Measurements from ENCODE around the gene PHLDA3.

The PHLDA3 gene

DNA sequence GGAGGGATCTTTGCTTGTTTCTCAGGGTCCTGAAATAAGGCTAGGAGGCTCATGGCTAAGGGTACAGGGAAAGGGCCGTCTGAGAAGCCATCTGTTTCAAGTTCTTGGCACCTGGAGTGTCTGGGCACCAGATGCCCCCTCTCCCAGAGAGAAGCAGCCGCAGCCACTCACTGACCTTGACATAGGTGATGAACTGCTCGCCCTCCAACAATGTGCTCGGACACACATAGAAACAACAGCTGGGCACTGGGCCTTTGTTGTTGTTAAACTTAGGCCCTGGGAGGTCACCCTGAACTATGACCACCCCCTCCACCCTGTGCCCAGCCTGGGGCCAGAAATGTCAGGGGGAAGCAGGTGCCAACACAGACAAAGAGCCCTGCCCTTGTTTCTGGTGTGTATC is 38.2 kb downstream of the PHLDA3 start:
- TF ChIP-seq, protein P1, sequence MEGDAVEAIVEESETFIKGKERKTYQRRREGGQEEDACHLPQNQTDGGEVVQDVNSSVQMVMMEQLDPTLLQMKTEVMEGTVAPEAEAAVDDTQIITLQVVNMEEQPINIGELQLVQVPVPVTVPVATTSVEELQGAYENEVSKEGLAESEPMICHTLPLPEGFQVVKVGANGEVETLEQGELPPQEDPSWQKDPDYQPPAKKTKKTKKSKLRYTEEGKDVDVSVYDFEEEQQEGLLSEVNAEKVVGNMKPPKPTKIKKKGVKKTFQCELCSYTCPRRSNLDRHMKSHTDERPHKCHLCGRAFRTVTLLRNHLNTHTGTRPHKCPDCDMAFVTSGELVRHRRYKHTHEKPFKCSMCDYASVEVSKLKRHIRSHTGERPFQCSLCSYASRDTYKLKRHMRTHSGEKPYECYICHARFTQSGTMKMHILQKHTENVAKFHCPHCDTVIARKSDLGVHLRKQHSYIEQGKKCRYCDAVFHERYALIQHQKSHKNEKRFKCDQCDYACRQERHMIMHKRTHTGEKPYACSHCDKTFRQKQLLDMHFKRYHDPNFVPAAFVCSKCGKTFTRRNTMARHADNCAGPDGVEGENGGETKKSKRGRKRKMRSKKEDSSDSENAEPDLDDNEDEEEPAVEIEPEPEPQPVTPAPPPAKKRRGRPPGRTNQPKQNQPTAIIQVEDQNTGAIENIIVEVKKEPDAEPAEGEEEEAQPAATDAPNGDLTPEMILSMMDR (conservative IDR thresholded peaks at IDR 0.05; ENCODE audit: low read depth, low read length) = no peak
- no peak for DNase-seq (ENCODE audit: low read depth)
- no peak overlapping the region for H3K4me3 ChIP-seq (ENCODE audit: low read length)

- no peak for DNase-seq (ENCODE audit: low read depth)
- no peak overlapping the region for H3K4me3 ChIP-seq (ENCODE audit: low read length)
- TF ChIP-seq, protein P1 (conservative IDR thresholded peaks at IDR 0.05; ENCODE audit: low read depth, low read length) = no peak
These were observed 39.1 kb downstream of the PHLDA3 start for GRCh38 chr1:201429736-201430501.

DNA sequence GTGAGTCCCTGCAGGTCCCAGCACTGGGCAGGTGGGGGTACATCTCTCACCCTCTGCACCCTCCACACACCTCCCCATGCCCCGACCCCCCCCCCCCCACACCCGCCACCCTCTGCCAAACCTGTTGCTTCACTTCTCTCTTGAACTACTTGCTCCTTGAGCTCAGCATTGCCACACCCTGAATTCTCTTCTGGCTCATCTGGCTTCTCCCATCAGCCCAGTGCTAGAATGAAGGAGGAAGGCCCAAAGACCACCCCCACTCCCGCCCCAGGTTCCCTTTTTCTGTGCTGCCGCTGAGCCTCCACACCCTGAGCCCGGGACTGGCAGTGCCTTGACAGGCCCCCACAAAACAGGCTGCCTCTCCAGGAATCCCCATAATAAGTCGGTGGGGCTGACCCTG is 41.0 kb downstream of the PHLDA3 start:
- H3K4me3 ChIP-seq (ENCODE audit: low read length) = no peak overlapping the region
- DNase-seq (ENCODE audit: low read depth) = no peak
- TF ChIP-seq, protein P1 (conservative IDR thresholded peaks at IDR 0.05; ENCODE audit: low read depth, low read length) = no peak

GRCh38 chr1:201426479-201427310 is 42.3 kb downstream of the PHLDA3 start:
- no peak overlapping the region for H3K4me3 ChIP-seq (ENCODE audit: low read length)
- no peak for DNase-seq (ENCODE audit: low read depth)
- TF ChIP-seq, protein P1 (conservative IDR thresholded peaks at IDR 0.05; ENCODE audit: low read depth, low read length) = no peak

DNA sequence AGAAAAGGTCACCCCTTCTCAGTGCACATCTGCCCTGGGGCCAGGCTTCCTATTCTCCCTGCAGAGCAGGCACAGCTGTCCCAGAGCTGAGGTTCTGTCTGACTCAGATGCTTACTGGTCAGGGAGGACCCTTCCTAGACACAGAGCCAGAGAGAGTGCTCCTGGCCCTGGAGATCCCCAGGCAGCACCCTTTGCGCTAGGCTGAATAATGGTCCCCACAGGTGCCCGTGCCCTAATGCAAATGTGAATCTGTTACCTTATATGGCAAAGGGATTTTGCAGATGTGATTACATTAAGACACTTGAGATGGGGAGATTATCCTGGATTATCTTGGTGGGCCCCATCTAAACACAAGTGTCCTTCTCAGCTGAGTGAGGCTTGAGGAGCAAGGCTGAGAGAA is 44.8 kb downstream of the PHLDA3 start:
- no peak for DNase-seq (ENCODE audit: low read depth)
- no peak overlapping the region for H3K4me3 ChIP-seq (ENCODE audit: low read length)
- TF ChIP-seq, protein P1 (conservative IDR thresholded peaks at IDR 0.05; ENCODE audit: low read depth, low read length) = no peak

GRCh38 chr1:201423655-201424054 is 45.3 kb downstream of the PHLDA3 start:
- no peak for DNase-seq (ENCODE audit: low read depth)
- TF ChIP-seq, protein P1 (conservative IDR thresholded peaks at IDR 0.05; ENCODE audit: low read depth, low read length) = no peak

More at GRCh38 chr1:201423655-201424054, 45.3 kb downstream of the PHLDA3 start:
- H3K4me3 ChIP-seq (ENCODE audit: low read length) = no peak overlapping the region

Data from retinal pigment epithelial cell (primary cell).